H4 (cell line): ENCODE data around the gene CXCL3. TPM values are rescaled to one million over a fixed set of nuclear protein-coding genes. Genes with fewer than 3 reads are reported as not detected.

Source experiments
- DNase-seq: peaks from one replicate; pipeline ENCODE4 v3.0.0-alpha.2; 2015; ENCODE audit warnings: low spot score
- total RNA-seq: library from RNA; depleted of rRNA; stranded (reverse); fragments of >200 nt; shearing (Covaris generic); gene quantifications from 2 replicates; pipeline ENCODE4 v1.2.3, GENCODE V29; 2014; rRNA removed

CXCL3 gene
- total RNA-seq, 1 experiment from 2014 or later = 3.8 TPM

DNA sequence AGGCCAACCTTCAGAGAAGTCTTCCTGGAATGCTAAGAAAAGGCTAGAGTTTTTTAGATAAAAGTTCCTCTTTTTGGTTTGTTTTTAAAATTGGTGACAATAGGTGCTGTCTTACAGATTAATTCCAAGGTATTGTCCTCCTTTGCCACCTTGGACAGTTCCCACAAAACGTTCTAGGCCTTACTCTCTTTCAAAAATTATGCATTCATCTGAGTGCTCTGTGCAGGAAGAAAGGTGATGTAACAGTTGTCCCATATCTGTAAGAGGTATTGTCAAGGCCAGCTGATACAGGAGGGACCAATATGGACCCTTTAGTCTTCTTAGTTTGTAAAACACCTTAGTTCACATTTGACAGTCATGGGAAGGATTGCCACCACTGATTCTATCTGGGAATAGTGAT is 24.2 kb downstream of the CXCL3 start:
- no peak for DNase-seq

DNA sequence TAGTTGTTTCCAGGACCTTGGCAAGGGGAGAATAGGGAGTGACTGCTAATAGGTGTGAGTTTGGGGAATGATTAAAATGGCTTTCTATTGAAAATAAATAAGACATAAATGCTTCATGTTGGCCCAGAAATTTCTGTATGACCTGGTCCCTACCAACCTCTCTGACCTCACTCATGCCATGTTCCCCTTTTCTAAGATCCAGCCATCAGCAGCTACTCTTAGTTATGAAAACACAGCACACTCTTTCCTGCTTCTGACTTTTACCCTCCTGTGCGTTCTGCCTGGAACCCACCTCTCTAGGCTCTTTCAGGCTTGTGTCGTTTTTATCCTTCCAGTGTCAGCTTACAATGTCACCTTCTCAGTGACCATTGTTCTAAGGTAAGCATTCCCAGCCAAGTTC is 25.2 kb downstream of the CXCL3 start:
- DNase-seq = no peak

DNA sequence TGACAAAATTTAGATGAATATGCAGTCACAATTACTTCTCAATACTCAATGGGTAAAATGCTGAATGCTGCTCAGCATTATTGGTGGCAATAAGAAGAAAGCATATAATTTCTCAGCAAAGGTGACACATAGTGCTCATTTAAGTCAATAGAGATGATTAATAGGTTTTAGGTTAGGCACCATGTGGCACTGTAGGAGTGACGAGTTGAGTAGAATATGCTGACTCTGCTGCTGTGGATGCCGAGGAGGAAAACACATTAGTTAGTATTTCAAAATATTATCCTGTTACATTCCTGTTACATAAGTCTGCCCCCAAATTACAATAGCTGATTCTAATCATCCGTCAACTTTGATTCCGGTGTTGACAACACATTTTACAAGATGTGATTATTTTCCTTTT is 26.4 kb downstream of the CXCL3 start:
- DNase-seq = no peak

DNA sequence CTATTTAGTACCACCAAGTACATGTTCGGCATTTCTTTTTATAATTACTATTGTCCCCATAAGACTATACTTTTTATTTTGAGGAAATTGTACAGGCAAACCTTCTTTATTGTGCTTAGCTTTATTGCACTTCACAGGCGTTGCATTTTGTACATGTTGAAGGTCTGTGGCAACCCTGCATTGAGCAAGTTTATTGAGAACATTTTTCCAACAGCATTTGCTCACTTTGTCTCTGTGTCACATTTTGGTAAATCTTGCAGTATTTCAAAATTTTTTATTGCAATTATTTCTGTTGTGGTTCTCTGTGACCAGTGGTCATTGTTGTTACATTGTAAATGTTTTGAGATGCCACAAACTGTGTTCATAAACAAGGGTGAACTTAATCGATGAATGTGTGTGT is 29.2 kb downstream of the CXCL3 start:
- no peak for DNase-seq

DNA sequence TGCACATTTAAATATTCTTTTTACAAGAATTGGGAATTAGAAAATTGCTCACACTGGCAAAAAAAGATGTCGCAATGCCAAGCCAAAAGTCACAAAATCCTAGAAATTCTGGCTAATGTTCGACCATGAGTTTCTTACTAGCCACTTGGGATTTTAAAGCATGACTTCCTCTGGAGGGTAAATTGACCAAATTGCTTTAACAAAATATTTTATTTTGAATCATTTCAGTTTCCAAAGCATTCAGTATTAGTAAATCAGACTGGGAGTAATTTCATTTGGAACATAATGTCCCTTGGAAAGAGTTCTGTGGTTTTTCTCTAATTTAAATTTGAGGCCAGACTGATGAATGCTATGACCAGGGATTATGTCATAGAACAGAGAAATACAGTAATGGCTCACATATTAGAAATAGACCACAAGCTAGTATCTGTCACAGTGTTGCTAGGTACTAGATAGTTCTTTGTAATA is 32.4 kb downstream of the CXCL3 start:
- peak; percentile 14 for DNase-seq

DNA sequence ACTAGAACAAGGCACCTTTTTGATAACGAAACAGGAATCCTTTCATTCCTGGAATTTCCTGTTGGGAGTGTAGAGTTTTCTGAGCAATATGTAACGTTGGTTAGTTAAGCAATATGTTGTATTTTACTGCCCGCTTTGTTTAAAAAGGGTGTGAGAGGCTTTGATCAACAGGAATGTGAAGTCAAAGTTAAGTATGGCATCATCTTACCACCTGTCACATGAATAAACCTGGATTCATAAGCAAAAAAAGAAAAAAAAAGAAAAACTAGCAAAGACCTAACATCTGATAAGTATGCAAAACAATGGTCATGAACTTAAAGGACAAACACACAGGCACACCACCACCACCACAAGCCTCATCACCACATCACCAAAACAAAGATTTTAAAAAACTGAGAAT is 33.0 kb downstream of the CXCL3 start:
- peak; percentile 41 for DNase-seq

DNA sequence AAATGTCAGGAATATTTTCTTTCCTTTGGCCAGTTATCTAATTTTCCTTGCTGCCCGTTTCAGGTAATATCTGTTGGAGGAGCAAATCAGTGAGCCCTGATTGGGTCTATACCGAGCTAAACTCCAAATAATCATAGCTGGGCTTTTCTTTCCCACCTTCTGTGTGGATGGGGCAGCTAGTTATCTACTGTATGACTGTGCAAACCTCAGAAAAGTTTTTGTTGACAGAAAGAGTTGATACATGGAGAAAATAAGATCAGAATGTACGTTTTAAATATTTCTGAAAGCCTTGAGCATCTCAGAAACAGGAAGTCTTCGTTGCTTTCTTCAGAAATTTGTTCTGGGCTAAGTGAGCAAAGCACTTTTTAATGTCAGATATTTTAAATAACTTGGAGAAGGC is 33.8 kb downstream of the CXCL3 start:
- DNase-seq = no peak

DNA sequence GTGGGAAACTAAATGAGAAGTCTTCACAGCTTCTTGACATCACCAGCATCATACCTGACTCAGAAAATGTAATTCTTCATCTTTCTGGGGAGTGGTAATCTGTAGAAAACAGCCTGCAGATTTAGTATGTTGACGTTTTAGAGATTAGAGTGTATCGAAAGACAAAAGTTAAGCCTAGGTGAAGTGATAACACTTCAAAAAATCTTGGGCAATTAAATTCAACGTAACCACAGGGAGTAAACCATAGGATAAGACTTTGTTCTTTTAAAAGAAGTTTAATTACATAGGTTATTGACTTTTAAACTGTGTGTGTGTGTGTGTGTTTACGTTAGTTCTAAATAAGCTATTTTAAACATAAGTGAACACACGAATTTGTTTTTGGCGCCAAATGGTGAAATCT is 38.2 kb downstream of the CXCL3 start:
- no peak for DNase-seq

DNA sequence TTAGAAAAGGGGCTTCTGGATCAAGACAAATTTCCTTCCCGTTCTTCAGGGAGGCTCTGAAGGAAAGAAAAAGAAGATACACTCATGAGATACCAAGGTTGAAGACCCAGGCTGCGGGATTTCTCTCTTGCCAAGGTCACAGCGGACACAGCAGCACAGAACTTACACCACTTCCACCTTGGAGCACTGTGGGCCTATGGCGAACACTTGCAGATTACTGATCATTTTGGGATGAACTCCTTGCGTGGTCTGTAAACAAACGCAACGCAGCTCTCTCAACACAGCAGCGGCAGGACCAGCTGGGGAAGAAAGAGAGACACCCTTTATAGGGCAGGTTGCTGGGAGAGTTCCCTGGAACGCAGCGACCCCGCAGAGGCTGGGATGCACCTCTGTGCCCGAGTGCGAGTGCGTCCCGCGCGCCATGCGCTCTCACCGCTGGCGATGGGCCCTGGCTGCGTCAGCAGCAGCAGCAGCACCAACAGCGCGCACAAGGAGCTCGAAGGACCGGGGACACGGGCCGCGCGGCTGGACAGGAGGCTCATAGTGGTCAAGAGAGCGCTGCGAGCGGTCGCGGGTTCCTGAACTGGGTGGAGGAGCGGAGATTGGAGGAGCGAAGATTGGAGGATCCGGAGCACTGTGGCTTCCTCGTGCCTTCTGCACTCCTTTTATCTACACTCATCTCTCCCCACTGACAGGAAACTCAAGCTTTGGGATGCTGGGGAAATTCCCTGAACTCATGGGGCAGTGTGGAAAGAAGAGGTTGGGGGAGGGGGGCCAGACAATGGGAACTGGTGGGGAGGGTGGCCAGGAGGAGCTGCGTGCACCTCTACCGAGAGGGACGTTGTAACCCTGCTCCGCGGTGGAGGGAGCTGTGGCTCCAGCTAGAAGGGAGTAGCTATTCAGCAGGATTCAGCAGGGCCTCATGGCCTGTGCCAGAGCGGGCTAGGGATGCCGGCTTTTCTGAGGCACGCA is 40.2 kb downstream of the CXCL3 start, which contains the start of gene CXCL5:
TSS of gene CXCL5 (minus strand) at position 638 of the 972 bp plus-strand sequence. CDS start at position 542, 96 bp downstream.
- no peak for DNase-seq

DNA sequence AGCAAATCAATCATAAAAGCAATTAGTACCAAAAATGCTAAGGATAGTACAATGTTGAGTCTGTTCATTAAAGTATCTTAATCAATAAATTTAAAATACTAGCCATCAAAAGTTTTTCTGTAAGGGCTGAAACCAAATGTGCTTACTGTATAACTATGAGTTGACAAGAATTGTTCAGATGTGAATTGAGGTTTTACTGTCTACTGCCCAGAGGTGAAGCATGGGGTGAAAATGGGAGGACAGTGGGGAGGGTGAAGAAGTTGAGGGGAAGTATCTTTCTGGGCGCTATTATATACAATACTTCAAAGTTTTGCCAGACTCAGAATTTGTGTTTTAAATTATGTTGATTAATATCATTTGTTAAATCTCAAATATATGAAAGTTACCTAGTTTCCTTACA is 46.4 kb downstream of the CXCL3 start:
- no peak for DNase-seq

DNA sequence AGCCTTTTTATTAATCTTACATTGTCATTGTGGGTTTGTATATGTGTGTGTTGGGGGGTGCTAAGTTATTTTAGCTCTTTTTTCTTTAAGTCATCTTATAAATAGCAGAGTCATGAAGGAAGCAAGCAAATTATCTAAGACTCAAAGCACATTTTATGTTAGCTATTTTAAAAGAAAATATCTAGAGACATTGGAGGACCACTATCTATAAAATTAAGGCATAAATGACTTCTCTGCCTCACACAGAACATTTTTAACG is 46.8 kb downstream of the CXCL3 start:
- DNase-seq = no peak

DNA sequence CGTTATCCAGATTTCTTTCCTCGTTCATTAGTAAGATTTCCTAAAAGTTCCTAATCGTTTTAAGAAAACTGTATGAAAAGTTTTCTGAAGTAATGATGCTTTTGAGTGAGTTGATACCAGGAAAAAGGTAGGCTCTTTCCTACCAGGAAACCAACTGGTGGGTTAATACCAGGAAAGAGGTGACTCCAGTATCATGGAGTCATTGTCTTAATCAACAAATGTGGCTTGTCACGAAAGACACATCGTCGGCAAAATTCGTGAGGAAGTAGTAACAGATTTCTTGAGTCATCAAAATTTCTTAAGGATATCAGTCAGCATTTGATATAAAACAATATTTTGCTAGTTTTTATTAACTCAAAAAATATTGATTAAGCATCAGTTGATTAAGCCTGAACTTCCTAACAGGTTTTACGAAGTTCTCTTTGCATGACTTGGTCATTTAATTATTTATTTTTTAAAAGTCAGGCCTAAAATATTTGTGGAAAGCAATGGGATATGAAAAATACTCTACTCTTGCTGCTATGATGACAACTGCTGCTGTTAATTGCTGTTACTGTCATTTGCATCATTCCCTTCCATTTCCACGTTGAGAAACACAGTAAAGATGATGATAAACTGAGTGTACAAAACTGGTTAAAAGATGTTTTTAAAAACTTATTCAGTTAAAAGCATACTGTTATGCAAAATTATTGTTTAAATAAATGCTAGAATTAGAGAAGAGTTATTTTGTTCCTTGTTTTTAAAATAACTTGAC is 47.3 kb downstream of the CXCL3 start:
- DNase-seq = no peak

DNA sequence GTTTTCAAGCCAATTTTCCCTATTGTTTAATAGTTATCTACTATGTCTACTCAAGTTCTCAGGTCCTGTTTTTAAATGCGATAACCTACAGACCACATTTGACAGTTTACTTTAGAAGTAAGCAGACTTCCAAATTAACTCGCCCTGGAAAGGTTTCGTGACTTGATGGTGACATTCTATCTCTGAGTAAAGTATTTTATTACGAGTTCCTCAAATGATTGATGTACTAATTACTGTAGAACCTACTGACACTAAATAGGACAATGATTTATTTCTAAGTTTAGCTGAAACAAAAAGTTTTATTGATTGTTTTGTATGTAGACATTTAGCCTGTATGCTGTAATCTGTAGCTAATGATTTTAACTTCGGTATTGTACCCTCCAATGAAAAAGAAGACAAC is 48.6 kb downstream of the CXCL3 start:
- no peak for DNase-seq

DNA sequence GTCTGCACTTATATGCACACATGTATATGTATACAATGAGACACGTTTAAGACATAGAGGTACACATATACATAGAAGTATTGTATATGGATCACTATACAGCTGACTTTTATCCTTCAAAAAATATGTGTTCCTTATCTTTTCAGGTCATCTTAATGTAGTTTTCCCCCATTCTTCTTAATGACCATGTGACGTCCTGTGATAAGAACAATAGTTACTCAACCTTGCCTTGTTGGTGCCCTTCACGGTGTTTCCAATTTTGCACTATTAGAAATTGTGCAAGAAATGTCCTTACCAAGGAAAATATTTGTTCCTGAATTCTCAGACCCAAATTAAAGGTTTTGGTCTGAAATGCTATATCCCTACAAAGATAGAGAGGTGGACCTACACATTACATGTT is 49.5 kb downstream of the CXCL3 start:
- no peak for DNase-seq

DNA sequence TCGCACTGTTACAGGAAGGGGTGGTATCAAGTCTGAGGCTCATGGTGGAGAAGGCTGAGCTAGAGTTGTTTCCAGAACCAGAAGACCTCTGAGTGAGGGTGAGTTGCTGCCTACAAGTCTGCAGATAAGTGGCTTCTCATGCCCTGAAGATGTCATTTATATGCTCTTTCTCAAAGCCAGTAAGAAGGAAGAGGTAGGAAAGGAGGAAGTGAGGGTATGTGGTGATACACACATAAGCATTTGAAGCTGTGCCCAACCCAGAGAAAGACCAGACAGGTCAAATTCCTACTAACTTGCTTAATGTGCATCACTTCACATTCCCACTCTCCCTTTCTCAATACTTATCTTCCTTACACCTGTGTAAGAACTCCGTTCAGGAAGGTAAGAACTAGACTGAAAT is 50.4 kb downstream of the CXCL3 start, which contains the start of gene PPBP:
TSS of gene PPBP (minus strand) at position 130 of the 400 bp plus-strand sequence. CDS start at position 43, 87 bp downstream.
- DNase-seq = no peak

Other genes starting within 250 kb of the CXCL3 start
- gene CXCL6, start 202.0 kb downstream of the CXCL3 start, total RNA-seq = not detected in 2 replicates
- gene PF4V1, start 185.4 kb downstream of the CXCL3 start, total RNA-seq = not detected in 2 replicates
- gene CXCL1, start 169.3 kb downstream of the CXCL3 start, total RNA-seq = not detected in 2 replicates
- not detected in 2 replicates for gene PF4, start 56.7 kb downstream of the CXCL3 start, total RNA-seq
- not detected in 2 replicates for gene PPBP, start 50.5 kb downstream of the CXCL3 start, total RNA-seq
- not detected in 2 replicates for gene CXCL5, start 40.0 kb downstream of the CXCL3 start, total RNA-seq
- 3.3 and 6.9 TPM in 2 replicates for gene CXCL2, start 60.5 kb upstream of the CXCL3 start, total RNA-seq
- gene MTHFD2L, start 119.4 kb upstream of the CXCL3 start, total RNA-seq = 16.9 and 34.6 TPM in 2 replicates